Ectodermal cell (in vitro differentiated cells): ENCODE data around the gene PRKAR2B.

Source experiments
- H3K27ac ChIP-seq: 2 replicates; pipeline ENCODE4 v1.7.0; 2013; ENCODE audit warnings: mild to moderate bottlenecking, low read depth, low read length; ENCODE audit not compliant: insufficient read depth, poor library complexity, severe bottlenecking
- H3K27me3 ChIP-seq: 2 replicates; pipeline ENCODE4 v1.7.0; 2013; ENCODE audit warnings: mild to moderate bottlenecking, low read length; ENCODE audit not compliant: insufficient read depth, control insufficient read depth, poor library complexity, severe bottlenecking
- H3K36me3 ChIP-seq: one replicate; pipeline ENCODE4 v1.7.0; 2013; ENCODE audit warnings: low read length; ENCODE audit not compliant: control insufficient read depth, insufficient read depth
- H3K4me1 ChIP-seq: one replicate; pipeline ENCODE4 v1.7.0; 2013; ENCODE audit warnings: low read length; ENCODE audit not compliant: control insufficient read depth, insufficient read depth
- H3K4me3 ChIP-seq: 2 replicates; pipeline ENCODE4 v1.7.0; 2013; ENCODE audit warnings: low read depth, low read length, control low read depth; ENCODE audit not compliant: insufficient read depth
- H3K9me3 ChIP-seq: 2 replicates; pipeline ENCODE4 v1.7.0; 2013; ENCODE audit warnings: mild to moderate bottlenecking, low read length, moderate library complexity; ENCODE audit not compliant: control insufficient read depth
- WGBS, 2 experiments: methylation state at CpG; one replicate each; pipeline ENCODE4 v1.1.7; 2013; ENCODE audit warnings: missing lambda C conversion rate in 2 of 2; 5-methylcytosine and 5-hydroxymethylcytosine counted together

Gene PRKAR2B

GRCh38 chr7:107009846-107010203 lies 34.7 kb upstream of the PRKAR2B start:
- 85 to 86% methylated on average over 4 of the region's 4 CpGs for WGBS, 2 experiments
- H3K36me3 ChIP-seq: no peaks in the 10 kb centered on the region
- no peaks in the 10 kb centered on the region for H3K9me3 ChIP-seq
- H3K27ac ChIP-seq: no peak overlapping the region
- peaks cover 2% of the 10 kb centered on the region for H3K4me1 ChIP-seq
- no peaks in the 10 kb centered on the region for H3K27me3 ChIP-seq
- H3K4me3 ChIP-seq: no peak overlapping the region

GRCh38 chr7:107012691-107013090 lies 31.8 kb upstream of the PRKAR2B start:
- H3K4me3 ChIP-seq: no peak overlapping the region

GRCh38 chr7:107014387-107015023 lies 30.0 kb upstream of the PRKAR2B start:
- Histone ChIP-seq H3K4me3 (no peak overlapping the region), H3K4me1 (peaks cover 3% of the 10 kb centered on the region), H3K36me3 (no peaks in the 10 kb centered on the region), H3K27ac (no peak overlapping the region), H3K9me3 (no peaks in the 10 kb centered on the region), H3K27me3 (no peaks in the 10 kb centered on the region)
- WGBS, 2 experiments: 87 to 89% methylated on average over 7 of the region's 7 CpGs

More at GRCh38 chr7:107012691-107013090, 31.8 kb upstream of the PRKAR2B start:
- no peaks in the 10 kb centered on the region for H3K36me3 ChIP-seq
- H3K27me3 ChIP-seq: no peaks in the 10 kb centered on the region
- H3K27ac ChIP-seq: no peak overlapping the region
- H3K4me1 ChIP-seq: peaks cover 3% of the 10 kb centered on the region
- H3K9me3 ChIP-seq: no peaks in the 10 kb centered on the region
- WGBS, 2 experiments: 81 to 82% methylated on average over 4 to 5 of the region's 6 CpGs

- Histone ChIP-seq H3K9me3 (no peaks in the 10 kb centered on the region), H3K4me3 (no peak overlapping the region), H3K27ac (no peak overlapping the region), H3K36me3 (no peaks in the 10 kb centered on the region), H3K27me3 (no peaks in the 10 kb centered on the region), H3K4me1 (peaks cover 3% of the 10 kb centered on the region)
- WGBS, 2 experiments: 76 to 86% methylated on average over 4 of the region's 4 CpGs
Measured at GRCh38 chr7:107016312-107016711, 28.2 kb upstream of the PRKAR2B start.

- H3K4me3 ChIP-seq: no peak overlapping the region
- H3K27ac ChIP-seq: no peak overlapping the region
- H3K27me3 ChIP-seq: no peaks in the 10 kb centered on the region
- H3K36me3 ChIP-seq: no peaks in the 10 kb centered on the region
- peaks cover 3% of the 10 kb centered on the region for H3K4me1 ChIP-seq
- 93 to 98% methylated on average over 1 to 2 of the region's 2 CpGs for WGBS, 2 experiments
- H3K9me3 ChIP-seq: no peaks in the 10 kb centered on the region
Measured at GRCh38 chr7:107017965-107018719, 26.4 kb upstream of the PRKAR2B start.

GRCh38 chr7:107020400-107020799 lies 24.1 kb upstream of the PRKAR2B start:
- no peaks in the 10 kb centered on the region for H3K27me3 ChIP-seq
- 81 to 82% methylated on average over 5 of the region's 5 CpGs for WGBS, 2 experiments
- no peaks in the 10 kb centered on the region for H3K4me1 ChIP-seq
- no peak overlapping the region for H3K4me3 ChIP-seq
- no peaks in the 10 kb centered on the region for H3K9me3 ChIP-seq
- H3K27ac ChIP-seq: no peak overlapping the region
- H3K36me3 ChIP-seq: no peaks in the 10 kb centered on the region

- 89 to 95% methylated on average over 3 of the region's 3 CpGs for WGBS, 2 experiments
- Histone ChIP-seq H3K27me3 (no peaks in the 10 kb centered on the region), H3K4me1 (no peaks in the 10 kb centered on the region), H3K36me3 (no peaks in the 10 kb centered on the region), H3K9me3 (no peaks in the 10 kb centered on the region), H3K4me3 (no peak overlapping the region), H3K27ac (no peak overlapping the region)
Measured at GRCh38 chr7:107021600-107021999, 22.9 kb upstream of the PRKAR2B start.

GRCh38 chr7:107023522-107024151 lies 20.9 kb upstream of the PRKAR2B start:
- no peaks in the 10 kb centered on the region for H3K4me1 ChIP-seq
- H3K27ac ChIP-seq: no peak overlapping the region
- no peaks in the 10 kb centered on the region for H3K9me3 ChIP-seq
- no peaks in the 10 kb centered on the region for H3K36me3 ChIP-seq
- H3K27me3 ChIP-seq: no peaks in the 10 kb centered on the region
- no peak overlapping the region for H3K4me3 ChIP-seq

GRCh38 chr7:107024906-107025305 lies 19.6 kb upstream of the PRKAR2B start:
- WGBS, 2 experiments: 90 to 96% methylated on average over 2 of the region's 2 CpGs
- Histone ChIP-seq H3K27ac (no peak overlapping the region), H3K36me3 (no peaks in the 10 kb centered on the region), H3K4me3 (no peak overlapping the region), H3K9me3 (no peaks in the 10 kb centered on the region), H3K27me3 (no peaks in the 10 kb centered on the region), H3K4me1 (no peaks in the 10 kb centered on the region)

- no peaks in the 10 kb centered on the region for H3K9me3 ChIP-seq
- H3K36me3 ChIP-seq: no peaks in the 10 kb centered on the region
- 78 to 93% methylated on average over 2 of the region's 2 CpGs for WGBS, 2 experiments
- no peak overlapping the region for H3K4me3 ChIP-seq
- no peaks in the 10 kb centered on the region for H3K27me3 ChIP-seq
- no peak overlapping the region for H3K27ac ChIP-seq
- no peaks in the 10 kb centered on the region for H3K4me1 ChIP-seq
Measured at GRCh38 chr7:107025449-107026103, 18.9 kb upstream of the PRKAR2B start.
